ENCODE measurements around the gene ARV1.

GRCh38 chr1:231013391-231014015, 34.6 kb downstream of the ARV1 start:
- TF ChIP-seq YY1 (IDR thresholded peaks at IDR 0.05; ENCODE audit: low read depth) (no peak), TAF1 (IDR thresholded peaks at IDR 0.05; ENCODE audit: low read depth) (no peak), CEBPB (IDR thresholded peaks at IDR 0.05) (no peak), FOXM1 (IDR thresholded peaks at IDR 0.05; ENCODE audit: borderline replicate concordance, low read depth) (no peak), MAX (IDR thresholded peaks at IDR 0.05) (no peak), ZBTB7A (IDR thresholded peaks at IDR 0.05; ENCODE audit: low read depth) (no peak), TEAD4 (IDR thresholded peaks at IDR 0.05) (no peak), CREB1 (IDR thresholded peaks at IDR 0.05; ENCODE audit: low read depth) (no peak), EP300 (IDR thresholded peaks at IDR 0.05; ENCODE audit: borderline replicate concordance) (no peak), RAD21 (IDR thresholded peaks at IDR 0.05; ENCODE audit: low read depth) (no peak), REST (IDR thresholded peaks at IDR 0.05; ENCODE audit: low read depth) (no peak), USF1 (IDR thresholded peaks at IDR 0.05) (no peak), TCF12 (IDR thresholded peaks at IDR 0.05; ENCODE audit: low read depth) (no peak), NFIC (IDR thresholded peaks at IDR 0.05) (no peak)
